ENCODE data around the gene NHSL1.
A peak's percentile ranks its signal among the peaks of the same experiment; 100 is the strongest.

The NHSL1 gene

GRCh38 chr6:138541823-138542481, 42.7 kb upstream of the NHSL1 start:
- ChIA-PET POLR2A (no interaction called here), CTCF (interaction anchor here (0.7 to 0.9 kb wide), 2 partner anchors 44 to 224 kb away, joined by 3 read pairs; no protein-coding TSS in a partner anchor)
- no peaks in the 10 kb centered on the region for H3K9me3 ChIP-seq (ENCODE audit: control insufficient read depth, insufficient read depth, low read depth, low read length)
- no peaks in the 10 kb centered on the region for H3K36me3 ChIP-seq (ENCODE audit: control insufficient read depth in 2 of 2, insufficient read depth in 1 of 2, low read length in 2 of 2)
- H3K4me3 ChIP-seq (ENCODE audit: low read depth, low read length) = no peak overlapping the region
- H3K4me1 ChIP-seq (ENCODE audit: control insufficient read depth, insufficient read depth, low read length) = 0 out of 2 replicates have a peak, but pooled peaks cover 6% of the 10 kb centered on the region
- H3K27ac ChIP-seq (ENCODE audit: extremely low read depth, low read depth, low read length) = no peak overlapping the region
- TF ChIP-seq OSR2 (tag by site-specific recombination; IDR thresholded peaks at IDR 0.05) = peak; percentile 20; the same call in 1 of the 2 replicates
- TF ChIP-seq ZNF433 (tag by site-specific recombination; IDR thresholded peaks at IDR 0.05; ENCODE audit: low read depth) = no peak
- no peak for TF ChIP-seq ZNF624 (tag by site-specific recombination; IDR thresholded peaks at IDR 0.05)

DNA sequence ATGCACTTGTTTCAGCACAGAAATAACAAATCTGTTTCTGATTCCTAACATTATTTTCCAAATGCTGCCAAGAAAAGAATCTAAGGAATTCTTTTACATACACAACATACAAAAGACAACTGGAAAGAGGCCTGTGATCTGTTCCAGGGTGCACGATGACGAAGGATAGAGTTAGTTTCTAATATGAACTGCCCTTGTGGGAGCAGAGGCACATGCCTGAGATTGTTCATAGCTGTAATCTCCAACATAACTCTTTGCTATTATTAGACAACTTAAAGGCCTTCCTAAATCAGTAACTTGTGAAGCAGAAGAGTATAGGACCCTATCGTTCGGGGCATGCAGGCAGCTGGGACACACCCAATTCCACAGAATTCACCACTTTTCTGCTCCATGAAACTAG, 41.2 kb upstream of the NHSL1 start:
- TF ChIP-seq ZNF19 (tag by site-specific recombination; IDR thresholded peaks at IDR 0.05; ENCODE audit: low read depth) (no peak), ZNF24 (tag by site-specific recombination; IDR thresholded peaks at IDR 0.05) (no peak), BCL6B (tag by site-specific recombination; IDR thresholded peaks at IDR 0.05) (no peak), HOXD13 (CRISPR knock-in tag; IDR thresholded peaks at IDR 0.05; ENCODE audit: borderline replicate concordance) (no peak), ZNF623 (tag by site-specific recombination; IDR thresholded peaks at IDR 0.05) (no peak), KLF9 (tag by site-specific recombination; IDR thresholded peaks at IDR 0.05; ENCODE audit: low read depth) (no peak), ZFP3 (tag by site-specific recombination; IDR thresholded peaks at IDR 0.05; ENCODE audit: low read depth) (no peak), ZNF449 (tag by site-specific recombination; IDR thresholded peaks at IDR 0.05) (no peak)
- TF ChIP-seq, protein P1, sequence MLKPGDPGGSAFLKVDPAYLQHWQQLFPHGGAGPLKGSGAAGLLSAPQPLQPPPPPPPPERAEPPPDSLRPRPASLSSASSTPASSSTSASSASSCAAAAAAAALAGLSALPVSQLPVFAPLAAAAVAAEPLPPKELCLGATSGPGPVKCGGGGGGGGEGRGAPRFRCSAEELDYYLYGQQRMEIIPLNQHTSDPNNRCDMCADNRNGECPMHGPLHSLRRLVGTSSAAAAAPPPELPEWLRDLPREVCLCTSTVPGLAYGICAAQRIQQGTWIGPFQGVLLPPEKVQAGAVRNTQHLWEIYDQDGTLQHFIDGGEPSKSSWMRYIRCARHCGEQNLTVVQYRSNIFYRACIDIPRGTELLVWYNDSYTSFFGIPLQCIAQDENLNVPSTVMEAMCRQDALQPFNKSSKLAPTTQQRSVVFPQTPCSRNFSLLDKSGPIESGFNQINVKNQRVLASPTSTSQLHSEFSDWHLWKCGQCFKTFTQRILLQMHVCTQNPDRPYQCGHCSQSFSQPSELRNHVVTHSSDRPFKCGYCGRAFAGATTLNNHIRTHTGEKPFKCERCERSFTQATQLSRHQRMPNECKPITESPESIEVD (tag by site-specific recombination; IDR thresholded peaks at IDR 0.05) = no peak
- POLR2A ChIA-PET = no interaction called here
- Histone ChIP-seq H3K9me3 (ENCODE audit: control insufficient read depth, insufficient read depth, low read depth, low read length) (no peaks in the 10 kb centered on the region), H3K4me1 (ENCODE audit: control insufficient read depth, insufficient read depth, low read length) (0 out of 2 replicates have a peak, but pooled peaks cover 3% of the 10 kb centered on the region), H3K4me3 (ENCODE audit: low read depth, low read length) (no peak overlapping the region), H3K36me3 (ENCODE audit: control insufficient read depth in 2 of 2, insufficient read depth in 1 of 2, low read length in 2 of 2) (no peaks in the 10 kb centered on the region), H3K27ac (ENCODE audit: extremely low read depth, low read depth, low read length) (no peak overlapping the region)
- CTCF ChIA-PET = interaction anchor here (0.8 kb wide), 1 partner anchor 51 kb away, joined by 5 read pairs; no protein-coding TSS in a partner anchor

GRCh38 chr6:138539876-138540275, 40.6 kb upstream of the NHSL1 start:
- 0 out of 2 replicates have a peak, but pooled peaks cover 3% of the 10 kb centered on the region for H3K4me1 ChIP-seq (ENCODE audit: control insufficient read depth, insufficient read depth, low read length)
- TF ChIP-seq WT1 (tag by site-specific recombination; IDR thresholded peaks at IDR 0.05) (no peak), ZNF23 (tag by site-specific recombination; IDR thresholded peaks at IDR 0.05; ENCODE audit: borderline replicate concordance) (no peak)

More at GRCh38 chr6:138539876-138540275, 40.6 kb upstream of the NHSL1 start:
- Histone ChIP-seq H3K36me3 (ENCODE audit: control insufficient read depth in 2 of 2, insufficient read depth in 1 of 2, low read length in 2 of 2) (no peaks in the 10 kb centered on the region), H3K27ac (ENCODE audit: extremely low read depth, low read depth, low read length) (no peak overlapping the region), H3K9me3 (ENCODE audit: control insufficient read depth, insufficient read depth, low read depth, low read length) (no peaks in the 10 kb centered on the region), H3K4me3 (ENCODE audit: low read depth, low read length) (no peak overlapping the region)
- CTCF ChIA-PET = interaction anchor here (0.8 kb wide), 1 partner anchor 51 kb away, joined by 5 read pairs; no protein-coding TSS in a partner anchor
- POLR2A ChIA-PET = no interaction called here
